ENCODE measurements around the gene ARID3C.

- TF ChIP-seq SMC3 (IDR thresholded peaks at IDR 0.05) (no peak), CHD4 (IDR thresholded peaks at IDR 0.05; ENCODE audit: borderline replicate concordance) (no peak), POLR2A (IDR thresholded peaks at IDR 0.05; ENCODE audit: low read length) (no peak), MAFK (IDR thresholded peaks at IDR 0.05; ENCODE audit: partially characterized antibody) (no peak), CTCF (IDR thresholded peaks at IDR 0.05) (no peak), CHD2 (IDR thresholded peaks at IDR 0.05; ENCODE audit: low read length, partially characterized antibody) (no peak), RCOR1 (IDR thresholded peaks at IDR 0.05; ENCODE audit: low read depth, low read length) (no peak), PBX3 (IDR thresholded peaks at IDR 0.05) (no peak), KDM1A (IDR thresholded peaks at IDR 0.05; ENCODE audit: low read depth) (no peak), HMGXB4 (CRISPR knock-in tag; IDR thresholded peaks at IDR 0.05; ENCODE audit: borderline replicate concordance) (no peak), BHLHE40 (IDR thresholded peaks at IDR 0.05; ENCODE audit: low read depth, low read length) (no peak), MYC (IDR thresholded peaks at IDR 0.05; ENCODE audit: borderline replicate concordance, low read length) (no peak), GATA3 (IDR thresholded peaks at IDR 0.05; ENCODE audit: borderline replicate concordance) (no peak), CEBPB (IDR thresholded peaks at IDR 0.05) (no peak)
Measured at GRCh38 chr9:34627716-34628655, 880 bp downstream of the ARID3C start.

Measured in A549 (cell line).